AG09309 (cell line): ENCODE data around the gene HNRNPLL.
"Not testable (repeated sequence)": the region's sequence is repeated elsewhere in the genome, so short reads cannot be mapped to it uniquely, and the experiment has no call there.

Experiments
- DNase-seq: peaks from one replicate; pipeline ENCODE4 v3.0.0-alpha.2; 2010; ENCODE audit warnings: low read depth
- H3K4me3 ChIP-seq: 2 replicates; pipeline ENCODE4 v1.5.1; 2011; ENCODE audit warnings: mild to moderate bottlenecking, low read depth, low read length, moderate library complexity; ENCODE audit not compliant: control insufficient read depth
- TF ChIP-seq, protein P1 (sequence below): IDR thresholded peaks from 2 replicates; pipeline ENCODE4 v1.5.1; 2011; ENCODE audit warnings: mild to moderate bottlenecking, low read depth, low read length, inconsistent platforms; ENCODE audit not compliant: insufficient read depth, control insufficient read depth; ENCODE audit errors: missing control alignments

The HNRNPLL gene

DNA sequence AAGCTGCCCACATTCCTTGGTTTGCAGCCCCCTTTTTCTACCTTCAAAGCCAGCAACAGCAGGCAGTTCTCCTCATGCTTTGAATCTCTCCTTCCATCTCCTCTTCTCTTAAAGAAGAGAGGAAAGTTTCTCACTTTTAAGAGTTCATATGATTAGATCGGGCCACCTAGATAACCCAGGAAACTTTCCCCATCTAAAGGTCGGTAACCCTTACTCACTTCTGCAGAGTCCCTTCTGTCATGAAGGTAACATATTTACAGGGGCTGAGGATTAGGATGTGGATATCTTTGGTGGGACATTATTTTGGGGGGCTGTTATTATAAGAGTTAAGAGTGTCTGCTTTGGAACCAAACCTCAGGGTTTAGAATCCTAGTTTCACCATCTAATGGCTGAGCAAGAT, 51.0 kb downstream of the HNRNPLL start:
- DNase-seq: no peak
- H3K4me3 ChIP-seq: no peak overlapping the region
- TF ChIP-seq, protein P1, sequence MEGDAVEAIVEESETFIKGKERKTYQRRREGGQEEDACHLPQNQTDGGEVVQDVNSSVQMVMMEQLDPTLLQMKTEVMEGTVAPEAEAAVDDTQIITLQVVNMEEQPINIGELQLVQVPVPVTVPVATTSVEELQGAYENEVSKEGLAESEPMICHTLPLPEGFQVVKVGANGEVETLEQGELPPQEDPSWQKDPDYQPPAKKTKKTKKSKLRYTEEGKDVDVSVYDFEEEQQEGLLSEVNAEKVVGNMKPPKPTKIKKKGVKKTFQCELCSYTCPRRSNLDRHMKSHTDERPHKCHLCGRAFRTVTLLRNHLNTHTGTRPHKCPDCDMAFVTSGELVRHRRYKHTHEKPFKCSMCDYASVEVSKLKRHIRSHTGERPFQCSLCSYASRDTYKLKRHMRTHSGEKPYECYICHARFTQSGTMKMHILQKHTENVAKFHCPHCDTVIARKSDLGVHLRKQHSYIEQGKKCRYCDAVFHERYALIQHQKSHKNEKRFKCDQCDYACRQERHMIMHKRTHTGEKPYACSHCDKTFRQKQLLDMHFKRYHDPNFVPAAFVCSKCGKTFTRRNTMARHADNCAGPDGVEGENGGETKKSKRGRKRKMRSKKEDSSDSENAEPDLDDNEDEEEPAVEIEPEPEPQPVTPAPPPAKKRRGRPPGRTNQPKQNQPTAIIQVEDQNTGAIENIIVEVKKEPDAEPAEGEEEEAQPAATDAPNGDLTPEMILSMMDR: no peak

- TF ChIP-seq, protein P1: no peak
- no peak for DNase-seq
- no peak overlapping the region for H3K4me3 ChIP-seq
Observed at GRCh38 chr2:38551171-38551570, 51.6 kb downstream of the HNRNPLL start.

DNA sequence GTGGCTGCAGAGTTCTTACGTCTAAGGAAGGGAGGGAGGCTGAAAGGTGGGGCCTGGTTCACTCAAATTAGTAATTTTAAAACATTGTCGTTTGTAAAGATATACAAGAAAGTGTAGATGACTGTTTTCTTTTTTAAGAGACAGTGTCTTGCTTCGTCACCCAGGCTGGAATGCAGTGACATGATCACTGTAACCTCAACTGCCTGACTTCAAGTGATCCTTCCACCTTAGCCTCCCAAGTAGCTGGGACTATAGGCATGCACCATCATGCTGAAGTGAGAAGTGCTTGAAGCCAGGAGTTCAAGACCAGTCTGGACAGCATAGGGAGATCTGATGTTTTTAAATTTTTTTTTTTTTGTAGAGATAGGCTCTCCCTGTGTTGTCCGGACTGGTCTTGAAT, 52.9 kb downstream of the HNRNPLL start:
- H3K4me3 ChIP-seq: no peak overlapping the region
- no peak for DNase-seq
- TF ChIP-seq, protein P1: no peak

DNA sequence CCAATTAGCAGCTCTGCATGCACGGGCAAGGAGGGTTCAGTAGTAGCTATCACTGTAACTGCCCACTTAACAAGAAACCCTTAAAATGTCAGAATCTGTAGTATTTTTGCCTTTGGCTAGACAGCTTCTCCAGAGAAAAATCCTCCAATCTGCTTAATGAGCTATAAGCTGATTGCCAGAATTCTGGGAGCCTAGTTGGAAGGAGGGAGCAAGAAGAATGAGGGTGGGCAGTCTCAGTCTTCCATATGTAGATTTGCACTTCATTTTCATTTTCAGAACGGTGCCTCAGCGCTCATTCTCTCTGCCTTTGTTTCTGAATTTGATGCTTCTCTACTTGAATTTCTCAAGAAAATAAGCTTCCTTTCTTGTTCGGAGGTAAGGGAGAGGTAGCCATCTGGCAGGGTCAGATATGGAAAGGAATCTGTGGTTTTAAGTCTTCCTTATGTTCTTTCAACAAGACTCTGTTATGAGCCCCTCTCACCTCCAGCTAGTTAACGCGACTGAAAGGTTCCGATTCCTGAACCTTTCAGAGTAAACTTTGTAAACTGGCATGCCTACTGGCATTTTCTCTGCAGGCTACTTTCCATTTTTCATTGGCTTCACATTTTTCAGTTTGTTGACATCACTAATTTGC, 53.5 kb downstream of the HNRNPLL start:
- TF ChIP-seq, protein P1: no peak
- DNase-seq: no peak
- no peak overlapping the region for H3K4me3 ChIP-seq

- TF ChIP-seq, protein P1: no peak
- H3K4me3 ChIP-seq: no peak overlapping the region
- no peak for DNase-seq
Observed at GRCh38 chr2:38547791-38548190, 54.9 kb downstream of the HNRNPLL start.

- no peak overlapping the region for H3K4me3 ChIP-seq
- TF ChIP-seq, protein P1: no peak
- no peak for DNase-seq
Observed at GRCh38 chr2:38546585-38546984, 56.1 kb downstream of the HNRNPLL start.

DNA sequence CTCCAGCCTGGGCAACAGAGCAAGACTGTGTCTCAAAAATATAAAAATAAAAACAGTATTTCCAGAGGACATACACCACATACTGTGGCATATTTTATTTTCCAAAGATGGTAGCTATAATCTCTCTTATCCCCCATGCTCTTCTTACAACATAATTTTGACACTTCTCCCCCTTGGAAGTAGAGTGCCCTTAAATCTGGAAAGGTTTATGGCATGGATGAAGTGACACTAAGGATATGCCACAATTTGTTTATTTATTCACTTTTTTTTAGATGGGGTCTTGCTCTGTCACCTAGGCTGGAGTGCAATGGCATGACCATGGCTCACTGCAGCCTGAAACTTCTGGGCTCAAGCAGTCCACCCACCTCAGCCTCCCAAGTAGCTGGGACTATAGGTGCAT, 56.7 kb downstream of the HNRNPLL start:
- H3K4me3 ChIP-seq: no peak overlapping the region
- TF ChIP-seq, protein P1: no peak
- DNase-seq: no peak

GRCh38 chr2:38542248-38542631, 60.5 kb downstream of the HNRNPLL start:
- DNase-seq, H3K4me3 ChIP-seq: not testable (repeated sequence)
